ENCODE results near the gene TEAD3. TPM values are rescaled to one million over a fixed set of nuclear protein-coding genes. Genes with fewer than 3 reads are reported as not detected.

TEAD3 gene
- total and polyA plus RNA-seq, 4 donors = 15.0 to 20.7 (median 18.5) TPM

DNA sequence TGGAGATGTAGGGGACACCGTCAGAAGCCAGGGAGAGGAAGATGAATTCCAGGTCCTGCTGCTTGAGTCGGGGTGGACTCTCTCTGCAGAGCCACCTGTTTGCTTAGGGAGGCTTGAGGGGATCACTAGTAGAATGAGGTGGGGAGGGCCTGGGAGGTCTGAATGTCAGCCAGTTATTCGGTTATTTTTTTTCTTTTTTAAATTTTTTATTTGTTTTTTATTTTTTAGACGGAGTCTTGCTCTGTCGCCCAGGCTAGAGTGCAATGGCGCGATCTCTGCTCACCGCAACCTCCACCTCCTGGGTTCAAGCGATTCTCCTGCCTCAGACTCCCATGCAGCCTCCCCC is 8.4 kb downstream of the TEAD3 start:
- H3K36me3 ChIP-seq (ENCODE audit: control insufficient read depth in 4 of 4, insufficient read depth in 4 of 4, low read length in 4 of 4) = peaks cover 0 to 5% (median 3%) of the 10 kb centered on the region in 4 donors
- H3K27ac ChIP-seq (ENCODE audit: low read depth in 1 of 2, low read length in 1 of 2) = peak overlapping the region; percentile 36 to 66
- DNase-seq (no peak), ATAC-seq (ENCODE audit: insufficient read depth, low FRiP score) (no peak)
- no peaks in the 10 kb centered on the region for H3K9me3 ChIP-seq (ENCODE audit: control insufficient read depth in 4 of 4, insufficient read depth in 3 of 4, low read length in 3 of 4)
- no peaks in the 10 kb centered on the region for H3K27me3 ChIP-seq (ENCODE audit: control insufficient read depth in 3 of 3, insufficient read depth in 3 of 3, low read length in 2 of 3)
- no peak overlapping the region for H3K4me3 ChIP-seq
- no peak overlapping the region for H3K9ac ChIP-seq (ENCODE audit: insufficient read depth in 1 of 2, low read length in 2 of 2)
- 71 to 73% methylated on average over 9 of the region's 9 CpGs for WGBS, 2 donors
- TF ChIP-seq, protein P1, sequence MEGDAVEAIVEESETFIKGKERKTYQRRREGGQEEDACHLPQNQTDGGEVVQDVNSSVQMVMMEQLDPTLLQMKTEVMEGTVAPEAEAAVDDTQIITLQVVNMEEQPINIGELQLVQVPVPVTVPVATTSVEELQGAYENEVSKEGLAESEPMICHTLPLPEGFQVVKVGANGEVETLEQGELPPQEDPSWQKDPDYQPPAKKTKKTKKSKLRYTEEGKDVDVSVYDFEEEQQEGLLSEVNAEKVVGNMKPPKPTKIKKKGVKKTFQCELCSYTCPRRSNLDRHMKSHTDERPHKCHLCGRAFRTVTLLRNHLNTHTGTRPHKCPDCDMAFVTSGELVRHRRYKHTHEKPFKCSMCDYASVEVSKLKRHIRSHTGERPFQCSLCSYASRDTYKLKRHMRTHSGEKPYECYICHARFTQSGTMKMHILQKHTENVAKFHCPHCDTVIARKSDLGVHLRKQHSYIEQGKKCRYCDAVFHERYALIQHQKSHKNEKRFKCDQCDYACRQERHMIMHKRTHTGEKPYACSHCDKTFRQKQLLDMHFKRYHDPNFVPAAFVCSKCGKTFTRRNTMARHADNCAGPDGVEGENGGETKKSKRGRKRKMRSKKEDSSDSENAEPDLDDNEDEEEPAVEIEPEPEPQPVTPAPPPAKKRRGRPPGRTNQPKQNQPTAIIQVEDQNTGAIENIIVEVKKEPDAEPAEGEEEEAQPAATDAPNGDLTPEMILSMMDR (IDR thresholded peaks at IDR 0.05; ENCODE audit: control extremely low read depth, extremely low read depth) = no peak
- peaks cover 6 to 65% (median 35%) of the 10 kb centered on the region in 5 donors for H3K4me1 ChIP-seq (ENCODE audit: control insufficient read depth in 5 of 5, insufficient read depth in 5 of 5, low read length in 5 of 5)

DNA sequence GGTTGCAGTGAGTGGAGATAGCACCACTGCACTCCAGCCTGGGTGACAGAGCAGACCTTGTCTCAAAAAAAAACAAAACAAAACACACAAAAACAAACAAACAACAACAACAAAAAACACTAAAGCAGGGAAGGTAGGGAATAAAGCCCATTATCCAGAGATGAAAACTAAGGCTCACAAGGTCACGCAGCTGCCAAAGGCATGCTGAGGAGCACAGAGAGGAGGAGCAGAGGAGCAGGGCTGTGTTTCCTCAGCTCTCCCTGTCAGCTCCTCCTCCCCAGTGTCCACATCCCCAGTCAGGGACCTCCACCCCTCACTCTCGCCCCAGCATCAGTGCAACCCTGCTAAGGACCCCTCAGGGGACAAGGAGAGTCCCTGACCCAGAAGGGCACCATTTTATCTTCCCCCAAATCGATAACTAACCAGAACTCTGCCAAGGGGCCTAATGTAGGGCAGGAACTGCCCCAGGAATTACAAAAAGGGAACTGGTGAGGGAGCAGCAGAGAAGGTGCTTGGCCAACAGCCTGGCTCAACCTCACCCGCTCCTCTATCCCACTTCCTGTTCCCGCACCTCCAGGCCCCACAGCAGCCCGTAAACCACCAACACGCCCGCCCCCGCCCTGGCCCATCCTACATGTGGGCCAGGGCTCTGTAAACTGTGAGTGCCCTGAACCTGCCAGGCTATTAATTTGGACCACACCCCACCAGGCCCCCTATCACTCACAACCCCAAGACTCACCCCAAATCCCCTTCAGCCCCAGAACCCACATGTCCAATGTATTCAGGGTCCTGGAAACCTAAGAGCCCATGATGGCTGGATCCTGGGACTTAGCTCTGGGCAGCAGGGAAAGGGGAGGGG is 9.0 kb downstream of the TEAD3 start:
- H3K9me3 ChIP-seq (ENCODE audit: control insufficient read depth in 4 of 4, insufficient read depth in 3 of 4, low read length in 3 of 4) = no peaks in the 10 kb centered on the region
- TF ChIP-seq, protein P1 (IDR thresholded peaks at IDR 0.05; ENCODE audit: control extremely low read depth, extremely low read depth) = no peak
- no peaks in the 10 kb centered on the region for H3K27me3 ChIP-seq (ENCODE audit: control insufficient read depth in 3 of 3, insufficient read depth in 3 of 3, low read length in 2 of 3)
- WGBS, 2 donors = 29 to 38% methylated on average over 9 of the region's 9 CpGs
- H3K4me1 ChIP-seq (ENCODE audit: control insufficient read depth in 5 of 5, insufficient read depth in 5 of 5, low read length in 5 of 5) = peaks cover 6 to 59% (median 35%) of the 10 kb centered on the region in 5 donors
- peaks cover 0 to 7% (median 4%) of the 10 kb centered on the region in 4 donors for H3K36me3 ChIP-seq (ENCODE audit: control insufficient read depth in 4 of 4, insufficient read depth in 4 of 4, low read length in 4 of 4)
- H3K27ac ChIP-seq (ENCODE audit: low read depth in 1 of 2, low read length in 1 of 2) = peak overlapping the region; percentile 36 to 66
- H3K9ac ChIP-seq (ENCODE audit: insufficient read depth in 1 of 2, low read length in 2 of 2) = peak overlapping the region in 1 of 2 donors; percentile 32
- DNase-seq (peak in 1 of 3 donors; percentile 57), ATAC-seq (ENCODE audit: insufficient read depth, low FRiP score) (no peak)
- H3K4me3 ChIP-seq = no peak overlapping the region

DNA sequence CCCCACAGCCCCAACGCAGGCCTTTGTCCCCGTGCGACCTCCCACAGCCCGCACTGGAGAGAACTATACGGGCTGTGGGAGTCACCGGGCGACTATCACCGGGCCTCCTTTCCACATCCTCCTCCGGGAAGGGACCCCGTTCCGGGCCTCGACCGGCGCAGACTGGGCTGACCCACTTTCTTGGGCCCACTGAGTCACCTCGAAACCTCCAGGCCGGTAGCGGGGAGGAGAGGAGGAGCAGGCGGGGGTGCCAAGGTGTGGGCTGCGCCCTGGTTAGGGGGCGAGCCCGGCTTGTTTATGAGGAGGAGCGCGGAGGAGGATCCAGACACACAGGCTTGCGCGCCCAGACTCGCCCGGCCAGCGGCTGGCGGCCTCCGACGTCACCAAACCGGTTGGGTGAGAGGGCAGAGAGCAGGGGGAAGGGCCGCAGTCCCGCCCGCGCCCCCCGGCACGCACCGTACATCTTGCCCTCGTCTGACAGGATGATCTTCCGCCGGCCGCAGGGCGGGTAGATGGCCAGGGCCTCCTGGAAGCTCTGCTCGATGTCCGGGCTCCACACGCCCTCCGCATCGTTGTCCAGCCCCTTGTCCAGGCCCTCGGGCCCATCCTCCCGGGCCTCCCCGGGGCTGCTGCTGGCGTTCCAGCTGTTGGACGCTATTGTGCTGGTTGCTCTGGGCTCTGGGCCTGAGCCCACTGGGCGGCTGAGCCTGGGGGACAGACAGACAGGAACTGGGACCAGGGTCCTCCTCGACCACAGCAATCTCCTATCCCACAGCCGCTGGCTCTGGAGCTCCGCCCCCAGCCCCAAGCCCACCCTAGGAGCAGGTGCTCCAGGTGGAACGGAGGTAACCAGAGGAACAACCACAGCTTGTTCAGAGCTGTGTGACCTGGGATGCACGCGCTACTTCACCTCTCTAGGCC is 10.6 kb downstream of the TEAD3 start:
- no peak overlapping the region for H3K4me3 ChIP-seq
- WGBS, 2 donors = 64 to 80% methylated on average over 59 to 61 of the region's 61 CpGs
- H3K36me3 ChIP-seq (ENCODE audit: control insufficient read depth in 4 of 4, insufficient read depth in 4 of 4, low read length in 4 of 4) = peaks cover 0 to 10% (median 5%) of the 10 kb centered on the region in 4 donors
- ATAC-seq (ENCODE audit: insufficient read depth, low FRiP score) (peak; percentile 49), DNase-seq (peak; percentile 61 to 82 (median 77))
- H3K9ac ChIP-seq (ENCODE audit: insufficient read depth in 1 of 2, low read length in 2 of 2) = peak overlapping the region in 1 of 2 donors; percentile 55
- no peaks in the 10 kb centered on the region for H3K9me3 ChIP-seq (ENCODE audit: control insufficient read depth in 4 of 4, insufficient read depth in 3 of 4, low read length in 3 of 4)
- H3K27me3 ChIP-seq (ENCODE audit: control insufficient read depth in 3 of 3, insufficient read depth in 3 of 3, low read length in 2 of 3) = no peaks in the 10 kb centered on the region
- TF ChIP-seq, protein P1 (IDR thresholded peaks at IDR 0.05; ENCODE audit: control extremely low read depth, extremely low read depth) = no peak
- H3K4me1 ChIP-seq (ENCODE audit: control insufficient read depth in 5 of 5, insufficient read depth in 5 of 5, low read length in 5 of 5) = peaks cover 6 to 43% (median 24%) of the 10 kb centered on the region in 5 donors
- H3K27ac ChIP-seq (ENCODE audit: low read depth in 1 of 2, low read length in 1 of 2) = peak overlapping the region in 1 of 2 donors; percentile 93
